ENCODE measurements around the gene TTC39C. TPM values are rescaled to one million over a fixed set of nuclear protein-coding genes. Genes with fewer than 3 reads are reported as not detected.

The TTC39C gene
- total RNA-seq, 2 experiments from 2014 or later, result 82.6 to 91.8 TPM

DNA sequence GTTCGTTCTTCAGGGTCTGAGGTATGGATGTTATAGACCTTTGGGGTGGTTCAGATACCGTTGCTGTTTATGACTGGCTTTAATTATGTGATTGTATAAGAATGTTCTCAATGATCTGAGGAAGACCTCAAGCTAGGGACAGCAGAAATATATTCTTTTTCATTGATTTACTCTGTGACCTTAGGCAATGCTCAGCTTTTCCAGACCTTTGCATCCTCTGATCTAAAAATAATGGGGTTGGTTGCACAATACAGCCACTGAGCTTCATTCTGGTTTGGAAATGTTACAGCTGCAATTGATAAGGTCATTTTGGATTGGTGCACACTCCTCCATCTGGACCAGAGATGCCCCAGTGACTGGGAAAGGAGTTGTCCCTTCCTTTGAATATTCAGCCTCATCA is 107.1 kb downstream of the TTC39C start:
- DNase-seq, result no peak
- no peaks in the 10 kb centered on the region for H3K27me3 Mint-ChIP-seq
- no peak overlapping the region for H3K27ac Mint-ChIP-seq
- no peaks in the 10 kb centered on the region for H3K9me3 Mint-ChIP-seq
- H3K36me3 ChIP-seq (ENCODE audit: insufficient read depth, low read length), result peaks cover 84% of the 10 kb centered on the region
- no peak for ATAC-seq (ENCODE audit: poor library complexity)
- H3K4me3 Mint-ChIP-seq, result no peak overlapping the region
- POLR2A ChIA-PET, result no interaction called here
- peaks cover 22% of the 10 kb centered on the region for H3K4me1 Mint-ChIP-seq (ENCODE audit: low read depth)
- TF ChIP-seq CTCF (IDR thresholded peaks at IDR 0.05), result no peak
- H3K4me1 ChIP-seq (ENCODE audit: insufficient read depth, low read length), result no peaks in the 10 kb centered on the region
- CTCF ChIA-PET, result no interaction called here
- no peak overlapping the region for H3K27ac ChIP-seq (ENCODE audit: low read depth in 1 of 2, low read length in 2 of 2)
- H3K4me3 ChIP-seq (ENCODE audit: low read length), result no peak overlapping the region
- no peaks in the 10 kb centered on the region for H3K9me3 ChIP-seq (ENCODE audit: control insufficient read depth in 1 of 2, insufficient read depth in 1 of 2, low read length in 2 of 2)
- intact Hi-C loops (cut with DNase I, micrococcal nuclease), result no loop called here
- no peaks in the 10 kb centered on the region for H3K27me3 ChIP-seq (ENCODE audit: control insufficient read depth in 1 of 2, insufficient read depth in 2 of 2, low read length in 2 of 2)
- H3K36me3 Mint-ChIP-seq (ENCODE audit: low read depth), result peaks cover 91% of the 10 kb centered on the region

DNA sequence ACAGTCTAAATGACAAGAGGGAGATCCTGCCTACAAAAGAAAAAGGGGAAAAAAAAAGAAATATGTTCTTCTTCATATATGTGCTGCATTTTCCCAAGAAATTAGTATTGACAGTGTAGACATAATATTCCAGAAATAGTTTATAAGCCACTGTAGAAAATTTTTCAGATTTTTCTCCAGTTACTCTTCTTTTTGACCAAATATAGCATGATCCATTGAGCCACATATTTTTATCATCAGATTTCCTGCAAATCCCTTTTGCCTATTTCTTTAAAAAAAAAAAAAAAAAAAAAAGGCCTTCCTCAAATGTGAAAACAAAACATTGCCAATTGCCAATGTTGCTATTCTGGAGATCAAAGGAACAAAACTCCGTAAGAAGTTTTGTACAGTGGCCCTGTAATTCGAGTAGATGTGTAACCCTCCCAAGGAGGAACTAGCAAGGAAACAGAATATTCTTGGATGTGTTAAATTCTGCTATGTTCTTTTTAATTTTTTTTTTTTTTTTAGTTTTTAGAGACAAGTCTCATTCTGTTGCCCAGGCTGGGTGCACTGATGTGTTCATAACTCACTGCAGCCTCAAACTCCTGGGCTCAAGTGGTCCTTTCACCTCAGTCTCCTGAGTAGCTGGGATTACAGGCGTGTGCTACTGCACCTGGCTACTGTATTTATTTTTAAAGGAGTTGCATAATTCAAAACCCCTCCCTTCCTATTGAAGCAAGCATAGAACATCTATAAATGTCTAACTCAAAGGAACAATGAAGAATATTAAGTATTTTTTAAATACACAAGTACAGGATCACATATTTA is 111.8 kb downstream of the TTC39C start:
- H3K36me3 ChIP-seq (ENCODE audit: insufficient read depth, low read length), result peaks cover 93% of the 10 kb centered on the region
- no peak for ATAC-seq (ENCODE audit: poor library complexity)
- Mint-ChIP-seq H3K4me1 (ENCODE audit: low read depth) (peaks cover 5% of the 10 kb centered on the region), H3K27me3 (no peaks in the 10 kb centered on the region), H3K4me3 (no peak overlapping the region), H3K27ac (peak overlapping the region; percentile 27), H3K9me3 (no peaks in the 10 kb centered on the region), H3K36me3 (ENCODE audit: low read depth) (peaks cover 91% of the 10 kb centered on the region)
- no peak overlapping the region for H3K4me3 ChIP-seq (ENCODE audit: low read length)
- CTCF ChIA-PET, result no interaction called here
- no peaks in the 10 kb centered on the region for H3K27me3 ChIP-seq (ENCODE audit: control insufficient read depth in 1 of 2, insufficient read depth in 2 of 2, low read length in 2 of 2)
- H3K27ac ChIP-seq (ENCODE audit: low read depth in 1 of 2, low read length in 2 of 2), result no peak overlapping the region
- H3K9me3 ChIP-seq (ENCODE audit: control insufficient read depth in 1 of 2, insufficient read depth in 1 of 2, low read length in 2 of 2), result no peaks in the 10 kb centered on the region
- no peak for DNase-seq
- intact Hi-C loops (cut with DNase I, micrococcal nuclease), result no loop called here
- no peak for TF ChIP-seq CTCF (IDR thresholded peaks at IDR 0.05)
- H3K4me1 ChIP-seq (ENCODE audit: insufficient read depth, low read length), result no peaks in the 10 kb centered on the region
- POLR2A ChIA-PET, result interaction anchor here (1.0 to 1.2 kb wide), 2 partner anchors 10 to 12 kb away, joined by 3 read pairs; partner anchors contain the start of gene CABYR

DNA sequence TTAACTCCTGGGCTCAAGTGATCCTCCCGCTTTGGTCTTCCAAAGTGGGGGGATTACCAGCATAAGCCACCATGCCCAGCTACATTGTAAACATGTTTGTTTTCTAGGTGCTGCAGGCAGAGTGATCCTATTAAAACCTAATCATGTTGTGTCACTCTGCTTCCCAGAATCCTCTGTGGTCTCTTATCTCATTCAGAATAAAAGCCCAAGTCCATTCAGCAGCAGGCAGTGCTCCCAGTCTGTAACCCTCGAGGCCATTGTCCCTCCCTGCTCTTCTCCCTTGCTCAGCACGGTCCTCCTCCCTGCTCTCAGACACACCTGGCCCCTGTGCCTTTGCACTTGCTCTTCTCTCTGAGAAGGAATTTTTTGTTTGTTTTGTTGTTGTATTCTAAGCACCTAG is 113.2 kb downstream of the TTC39C start:
- POLR2A ChIA-PET, result interaction anchor here (1.0 kb wide), 1 partner anchor 11 kb away, joined by 3 read pairs; no protein-coding TSS in a partner anchor

More for the DNA sequence above, 113.2 kb downstream of the TTC39C start:
- no peaks in the 10 kb centered on the region for H3K4me1 ChIP-seq (ENCODE audit: insufficient read depth, low read length)
- TF ChIP-seq CTCF (IDR thresholded peaks at IDR 0.05), result no peak
- Mint-ChIP-seq H3K4me3 (no peak overlapping the region), H3K27ac (peak overlapping the region; percentile 23), H3K36me3 (ENCODE audit: low read depth) (peaks cover 92% of the 10 kb centered on the region), H3K9me3 (no peaks in the 10 kb centered on the region), H3K4me1 (ENCODE audit: low read depth) (peaks cover 2% of the 10 kb centered on the region), H3K27me3 (no peaks in the 10 kb centered on the region)
- H3K9me3 ChIP-seq (ENCODE audit: control insufficient read depth in 1 of 2, insufficient read depth in 1 of 2, low read length in 2 of 2), result no peaks in the 10 kb centered on the region
- H3K27me3 ChIP-seq (ENCODE audit: control insufficient read depth in 1 of 2, insufficient read depth in 2 of 2, low read length in 2 of 2), result no peaks in the 10 kb centered on the region
- no peak overlapping the region for H3K27ac ChIP-seq (ENCODE audit: low read depth in 1 of 2, low read length in 2 of 2)
- ATAC-seq (ENCODE audit: poor library complexity) (no peak), DNase-seq (no peak)
- peaks cover 95% of the 10 kb centered on the region for H3K36me3 ChIP-seq (ENCODE audit: insufficient read depth, low read length)
- intact Hi-C loops (cut with DNase I, micrococcal nuclease), result no loop called here
- no peak overlapping the region for H3K4me3 ChIP-seq (ENCODE audit: low read length)
- CTCF ChIA-PET, result no interaction called here
